Measurements from ENCODE around the gene CLEC10A. TPM values are rescaled to one million over a fixed set of nuclear protein-coding genes. Genes with fewer than 3 reads are reported as not detected.
A peak's percentile ranks its signal among the peaks of the same experiment; 100 is the strongest.

Gene CLEC10A
- total and polyA plus RNA-seq, 10 of the 15 experiments (the other 5 are each of a cell fraction or from before 2014, with no cell fraction given) = not detected

DNA sequence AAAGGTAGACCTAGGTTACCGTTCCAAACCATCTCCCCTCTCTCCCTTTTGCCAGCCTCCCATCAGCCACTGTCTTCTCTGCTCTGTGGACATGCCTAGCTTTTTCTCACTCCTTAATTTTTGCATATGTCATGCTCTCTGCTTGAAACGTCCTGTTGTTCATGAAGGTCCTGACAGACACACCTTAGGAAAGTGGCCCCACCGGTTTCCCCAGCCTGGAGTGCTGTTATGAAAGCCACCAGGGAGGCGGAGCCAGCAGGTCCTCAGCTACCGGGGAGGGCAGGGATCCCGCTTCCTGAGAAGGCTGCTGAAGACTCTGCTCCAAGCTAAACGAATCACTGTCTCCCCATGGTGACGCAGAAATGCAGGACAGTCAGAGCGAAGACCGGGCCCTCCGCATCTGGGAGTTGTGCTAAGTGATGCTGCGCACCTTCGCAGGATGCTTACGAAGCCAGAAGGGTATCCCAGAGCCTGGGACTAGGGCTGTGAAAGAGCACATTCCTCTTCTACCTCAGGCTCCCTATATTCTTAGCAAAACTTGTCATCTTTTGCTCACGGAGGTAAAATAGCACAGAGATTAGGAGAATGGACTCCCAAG lies 33.8 kb downstream of the CLEC10A start:
- ChIA-PET SMC1A (ENCODE audit: uncharacterized antibody, unreplicated experiment) (interaction anchor here (0.7 to 13.6 kb wide), 21 partner anchors 9 to 309 kb away, joined by 3 to 356 read pairs (median 5); partner anchors contain the start of genes ACADVL, ACAP1, DLG4 and NEURL4), POLR2A (interaction anchor here (0.9 to 2.6 kb wide), 6 partner anchors 11 to 641 kb away, joined by 3 to 35 read pairs (median 4); partner anchors contain the start of genes ACAP1, GABARAP, SLC16A13 and TP53), CTCF (interaction anchor here (0.6 to 21.9 kb wide), 44 partner anchors 8 to 641 kb away, joined by 3 to 590 read pairs (median 5); partner anchors contain the start of genes ACADVL, ACAP1, ASGR1 and DLG4), RAD21 (ENCODE audit: unreplicated experiment) (interaction anchor here (0.6 to 10.0 kb wide), 26 partner anchors 8 to 290 kb away, joined by 3 to 269 read pairs (median 4); partner anchors contain the start of genes ACADVL, ACAP1, BCL6B and DLG4)
- in situ Hi-C loops (cut with MboI) (loop anchor here (25.0 kb wide), 1 partner anchor 516 kb away; the partner anchor contains the start of genes SENP3 and TNFSF13), intact Hi-C loops (cut with micrococcal nuclease; ENCODE audit: unreplicated experiment) (loop anchor here (1.0 to 10.0 kb wide), 3 partner anchors 90 to 389 kb away; partner anchors contain the start of genes FGF11 and TMEM102)
- Histone ChIP-seq H4K20me1 (ENCODE audit: control insufficient read depth, insufficient read depth) (no peaks in the 10 kb centered on the region), H3K9ac (ENCODE audit: control insufficient read depth, insufficient read depth, low read length) (peak overlapping the region; percentile 7; the same call in 1 of the 2 replicates), H2AFZ (ENCODE audit: control insufficient read depth, low read depth, low read length) (peak overlapping the region; percentile 74), H3K27ac (ENCODE audit: control insufficient read depth, insufficient read depth) (peak overlapping the region; percentile 5; the same call in 1 of the 2 replicates), H3K79me2 (ENCODE audit: control insufficient read depth, insufficient read depth, low read length) (no peaks in the 10 kb centered on the region), H3K4me2 (ENCODE audit: control insufficient read depth, insufficient read depth) (peak overlapping the region; percentile 63), H3K36me3 (ENCODE audit: control insufficient read depth in 2 of 2, insufficient read depth in 2 of 2, low read length in 1 of 2) (no peaks in the 10 kb centered on the region), H3K9me3 (replicated peaks; ENCODE audit: control insufficient read depth, insufficient read depth, low read length) (no peaks in the 10 kb centered on the region), H3K27me3 (replicated peaks in 1 of 2; ENCODE audit: control insufficient read depth in 2 of 2, insufficient read depth in 2 of 2, low read length in 1 of 2) (peaks cover 0 to 2% of the 10 kb centered on the region in 2 experiments; a peak in 2 of 4 replicates), H3K4me3 (peak overlapping the region; percentile 58), H3K4me1 (ENCODE audit: control insufficient read depth, insufficient read depth, low read length) (peaks cover 17% of the 10 kb centered on the region)
- ATAC-seq (peak; percentile 52), DNase-seq (ENCODE audit: low read depth, low spot score) (no peak), FAIRE-seq (no peak)
- no peak for TF ChIP-seq TCF7 (IDR thresholded peaks at IDR 0.05; ENCODE audit: borderline replicate concordance)
- TF ChIP-seq FOXK2 (IDR thresholded peaks at IDR 0.05) = no peak
- no peak for TF ChIP-seq CHD1 (IDR thresholded peaks at IDR 0.05; ENCODE audit: low read depth, low read length)
- no peak for TF ChIP-seq SMAD5 (IDR thresholded peaks at IDR 0.05; ENCODE audit: low read depth)
- TF ChIP-seq FOS (IDR thresholded peaks at IDR 0.05; ENCODE audit: borderline replicate concordance, extremely low read depth, insufficient read length) = no peak
- no peak for TF ChIP-seq LARP7 (IDR thresholded peaks at IDR 0.05)
- TF ChIP-seq, protein P1, sequence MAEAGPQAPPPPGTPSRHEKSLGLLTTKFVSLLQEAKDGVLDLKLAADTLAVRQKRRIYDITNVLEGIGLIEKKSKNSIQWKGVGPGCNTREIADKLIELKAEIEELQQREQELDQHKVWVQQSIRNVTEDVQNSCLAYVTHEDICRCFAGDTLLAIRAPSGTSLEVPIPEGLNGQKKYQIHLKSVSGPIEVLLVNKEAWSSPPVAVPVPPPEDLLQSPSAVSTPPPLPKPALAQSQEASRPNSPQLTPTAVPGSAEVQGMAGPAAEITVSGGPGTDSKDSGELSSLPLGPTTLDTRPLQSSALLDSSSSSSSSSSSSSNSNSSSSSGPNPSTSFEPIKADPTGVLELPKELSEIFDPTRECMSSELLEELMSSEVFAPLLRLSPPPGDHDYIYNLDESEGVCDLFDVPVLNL (IDR thresholded peaks at IDR 0.05; ENCODE audit: low read depth, low read length) = no peak
- TF ChIP-seq, protein P2, sequence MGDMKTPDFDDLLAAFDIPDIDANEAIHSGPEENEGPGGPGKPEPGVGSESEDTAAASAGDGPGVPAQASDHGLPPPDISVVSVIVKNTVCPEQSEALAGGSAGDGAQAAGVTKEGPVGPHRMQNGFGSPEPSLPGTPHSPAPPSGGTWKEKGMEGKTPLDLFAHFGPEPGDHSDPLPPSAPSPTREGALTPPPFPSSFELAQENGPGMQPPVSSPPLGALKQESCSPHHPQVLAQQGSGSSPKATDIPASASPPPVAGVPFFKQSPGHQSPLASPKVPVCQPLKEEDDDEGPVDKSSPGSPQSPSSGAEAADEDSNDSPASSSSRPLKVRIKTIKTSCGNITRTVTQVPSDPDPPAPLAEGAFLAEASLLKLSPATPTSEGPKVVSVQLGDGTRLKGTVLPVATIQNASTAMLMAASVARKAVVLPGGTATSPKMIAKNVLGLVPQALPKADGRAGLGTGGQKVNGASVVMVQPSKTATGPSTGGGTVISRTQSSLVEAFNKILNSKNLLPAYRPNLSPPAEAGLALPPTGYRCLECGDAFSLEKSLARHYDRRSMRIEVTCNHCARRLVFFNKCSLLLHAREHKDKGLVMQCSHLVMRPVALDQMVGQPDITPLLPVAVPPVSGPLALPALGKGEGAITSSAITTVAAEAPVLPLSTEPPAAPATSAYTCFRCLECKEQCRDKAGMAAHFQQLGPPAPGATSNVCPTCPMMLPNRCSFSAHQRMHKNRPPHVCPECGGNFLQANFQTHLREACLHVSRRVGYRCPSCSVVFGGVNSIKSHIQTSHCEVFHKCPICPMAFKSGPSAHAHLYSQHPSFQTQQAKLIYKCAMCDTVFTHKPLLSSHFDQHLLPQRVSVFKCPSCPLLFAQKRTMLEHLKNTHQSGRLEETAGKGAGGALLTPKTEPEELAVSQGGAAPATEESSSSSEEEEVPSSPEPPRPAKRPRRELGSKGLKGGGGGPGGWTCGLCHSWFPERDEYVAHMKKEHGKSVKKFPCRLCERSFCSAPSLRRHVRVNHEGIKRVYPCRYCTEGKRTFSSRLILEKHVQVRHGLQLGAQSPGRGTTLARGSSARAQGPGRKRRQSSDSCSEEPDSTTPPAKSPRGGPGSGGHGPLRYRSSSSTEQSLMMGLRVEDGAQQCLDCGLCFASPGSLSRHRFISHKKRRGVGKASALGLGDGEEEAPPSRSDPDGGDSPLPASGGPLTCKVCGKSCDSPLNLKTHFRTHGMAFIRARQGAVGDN (IDR thresholded peaks at IDR 0.05) = no peak
- TF ChIP-seq CEBPB (IDR thresholded peaks at IDR 0.05; ENCODE audit: borderline replicate concordance in 1 of 2, low read depth in 2 of 2, low read length in 2 of 2) = no peak
- TF ChIP-seq BACH1 (IDR thresholded peaks at IDR 0.05; ENCODE audit: borderline replicate concordance) = no peak
- WGBS (ENCODE audit: insufficient coverage, insufficient replicate concordance, low lambda C conversion rate, missing lambda C conversion rate) = 16% methylated on average over 15 of the region's 15 CpGs
- BruUV-seq (replicated peaks) = TSS peak; percentile 96
